H1 (cell line): ENCODE measurements around the gene SLC37A1. TPM values are rescaled to one million over a fixed set of nuclear protein-coding genes. Genes with fewer than 3 reads are reported as not detected.

Experiments used
- BACH1 ChIP-seq: IDR thresholded peaks from 2 replicates; pipeline ENCODE4 v1.6.1; 2012; ENCODE audit warnings: low read length, improper control_type of control experiment
- CBX8 ChIP-seq: fragments of 300-800, 300-1000 bp; sonication (generic); IDR thresholded peaks from 2 replicates; pipeline ENCODE4 v1.7.1; 2016; ENCODE audit warnings: low read depth, low read length, borderline replicate concordance
- CTCF ChIP-seq, 3 experiments: IDR thresholded peaks; 1 replicate in 2 of 3; 2 replicates in 1 of 3; pipeline versions ENCODE4 v1.5.1 to v1.6.1; 2011; ENCODE audit warnings: low read length in 3 of 3, mild to moderate bottlenecking in 3 of 3, inconsistent platforms in 2 of 3, low read depth in 1 of 3, moderate library complexity in 1 of 3; ENCODE audit not compliant: insufficient read depth in 1 of 3; ENCODE audit errors: control extremely low read depth in 1 of 3
- polyA plus RNA-seq, 7 experiments: library from polyadenylated mRNA; depleted of rRNA in 3 of 7; stranded (reverse) in 5 of 7; unstranded in 2 of 7; fragments of >200 nt in 5 of 7; fragments of 200-250 nt in 2 of 7; gene quantifications; 1 replicate in 5 of 7; 2 replicates in 1 of 7; 4 replicates in 1 of 7; pipeline versions ENCODE4 v1.2.1 to v1.2.3, GENCODE V29; 2011 to 2013; ENCODE audit warnings: missing spikeins in 2 of 7, mixed read lengths in 2 of 7
- total RNA-seq: library from RNA; stranded (reverse); fragmentation: NEBNext Ultra II Directional; extraction: Animal tissue kit (Norgen Biotek cat#: 25700); gene quantifications from 2 replicates; pipeline ENCODE4 v1.2.1, GENCODE V29; 2021

The SLC37A1 gene
- total and polyA plus RNA-seq, 2 of the 8 experiments (the other 6 are each of a cell fraction or from before 2014, with no cell fraction given): 15.6 to 30.9 TPM

DNA sequence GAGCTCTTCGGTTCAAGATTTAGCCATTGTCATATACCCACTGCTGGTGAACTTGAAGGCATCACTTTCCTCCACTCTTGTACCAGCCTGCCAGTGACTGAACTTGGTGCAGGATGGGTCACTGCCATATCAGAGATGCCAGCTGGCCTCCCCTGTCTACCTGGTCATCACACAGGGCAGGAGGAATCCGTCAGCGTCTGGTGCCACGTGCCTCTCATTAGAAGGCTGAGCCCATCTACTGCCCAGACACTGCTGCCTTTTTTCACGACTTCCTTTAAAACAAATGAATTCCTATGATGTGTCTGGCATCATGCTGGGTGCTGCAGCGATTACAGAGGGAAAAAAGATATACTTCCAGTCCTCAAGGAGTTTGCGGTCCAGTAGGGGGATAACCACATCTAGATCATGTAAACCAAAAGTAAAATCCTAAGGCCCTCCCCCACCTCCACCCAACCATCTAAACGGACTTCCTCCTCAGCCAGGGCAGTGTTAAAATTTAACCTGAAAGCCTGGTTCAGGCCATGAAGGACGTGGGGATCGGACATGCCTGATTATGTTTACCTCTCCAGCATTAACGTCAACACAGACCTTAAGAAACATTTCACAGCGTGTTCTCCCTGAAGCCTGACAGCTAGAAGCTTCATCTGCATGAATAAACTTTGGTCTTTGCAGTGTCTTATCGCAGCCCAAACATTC lies 110.6 kb downstream of the SLC37A1 start (continued):
- TF ChIP-seq CTCF (IDR thresholded peaks at IDR 0.05; ENCODE audit: control extremely low read depth in 1 of 3, insufficient read depth in 1 of 3, low read depth in 1 of 3, low read length in 3 of 3) (no peak), CBX8 (no peak), BACH1 (no peak)
